ENCODE data around the gene DSCAML1. TPM values are rescaled to one million over a fixed set of nuclear protein-coding genes. Genes with fewer than 3 reads are reported as not detected.
A peak's percentile ranks its signal among the peaks of the same experiment; 100 is the strongest.

The DSCAML1 gene
- total RNA-seq, 1 experiment from 2014 or later: 0.90 TPM

DNA sequence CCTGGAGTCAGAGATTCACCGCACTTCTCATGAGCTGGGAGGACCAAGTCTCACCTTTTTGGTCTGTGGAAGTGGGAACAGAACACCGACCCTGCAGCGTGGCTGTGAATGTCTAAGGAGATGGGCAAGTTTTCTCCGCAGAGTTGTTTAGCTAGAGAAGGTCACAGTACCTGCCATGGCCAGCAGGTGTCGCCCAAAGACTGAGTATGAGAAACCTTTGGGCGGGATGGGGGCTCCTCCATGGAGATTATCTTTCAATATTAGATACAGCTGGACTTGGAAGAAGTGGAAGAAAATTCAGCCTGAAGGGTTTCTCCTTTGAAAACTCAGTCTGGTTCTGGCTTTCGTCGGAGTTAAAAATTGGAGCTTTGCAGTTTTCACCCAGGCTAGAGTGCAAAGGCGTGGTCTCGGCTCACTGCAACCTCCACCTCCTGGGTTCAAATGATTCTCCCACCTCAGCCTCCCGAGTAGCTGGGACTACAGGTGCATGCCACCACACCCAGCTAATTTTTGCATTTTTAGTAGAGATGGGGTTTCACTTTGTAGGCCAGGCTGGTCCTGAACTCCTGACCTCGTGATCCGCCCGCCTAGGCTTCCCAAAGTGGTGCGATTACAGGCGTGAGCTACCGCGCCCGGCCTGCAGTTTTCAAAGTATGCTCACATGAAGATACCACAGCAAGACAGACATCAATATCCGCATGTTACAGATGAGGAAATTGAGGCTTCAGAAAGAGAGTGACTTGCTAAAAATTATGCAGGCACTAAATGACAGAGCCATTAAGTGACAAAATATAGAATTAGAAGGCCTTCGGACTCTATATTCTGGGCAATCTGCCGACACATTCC lies 10.7 kb upstream of the DSCAML1 start:
- Mint-ChIP-seq H3K9me3 (no peaks in the 10 kb centered on the region), H3K4me3 (no peak overlapping the region), H3K27ac (no peak overlapping the region), H3K36me3 (no peaks in the 10 kb centered on the region), H3K27me3 (ENCODE audit: low read depth) (peaks cover 8% of the 10 kb centered on the region), H3K4me1 (no peaks in the 10 kb centered on the region)
- ATAC-seq: peak; percentile 69
- CTCF ChIA-PET: interaction anchor here (0.5 to 4.8 kb wide), 70 partner anchors 9 to 427 kb away, joined by 3 to 122 read pairs (median 4); partner anchors contain the start of genes DSCAML1, FXYD2 and IL10RA
- POLR2A ChIA-PET: interaction anchor here (1.0 kb wide), 1 partner anchor 10 kb away, joined by 3 read pairs; no protein-coding TSS in a partner anchor
- TF ChIP-seq, protein P1, sequence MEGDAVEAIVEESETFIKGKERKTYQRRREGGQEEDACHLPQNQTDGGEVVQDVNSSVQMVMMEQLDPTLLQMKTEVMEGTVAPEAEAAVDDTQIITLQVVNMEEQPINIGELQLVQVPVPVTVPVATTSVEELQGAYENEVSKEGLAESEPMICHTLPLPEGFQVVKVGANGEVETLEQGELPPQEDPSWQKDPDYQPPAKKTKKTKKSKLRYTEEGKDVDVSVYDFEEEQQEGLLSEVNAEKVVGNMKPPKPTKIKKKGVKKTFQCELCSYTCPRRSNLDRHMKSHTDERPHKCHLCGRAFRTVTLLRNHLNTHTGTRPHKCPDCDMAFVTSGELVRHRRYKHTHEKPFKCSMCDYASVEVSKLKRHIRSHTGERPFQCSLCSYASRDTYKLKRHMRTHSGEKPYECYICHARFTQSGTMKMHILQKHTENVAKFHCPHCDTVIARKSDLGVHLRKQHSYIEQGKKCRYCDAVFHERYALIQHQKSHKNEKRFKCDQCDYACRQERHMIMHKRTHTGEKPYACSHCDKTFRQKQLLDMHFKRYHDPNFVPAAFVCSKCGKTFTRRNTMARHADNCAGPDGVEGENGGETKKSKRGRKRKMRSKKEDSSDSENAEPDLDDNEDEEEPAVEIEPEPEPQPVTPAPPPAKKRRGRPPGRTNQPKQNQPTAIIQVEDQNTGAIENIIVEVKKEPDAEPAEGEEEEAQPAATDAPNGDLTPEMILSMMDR (IDR thresholded peaks at IDR 0.05): peak; percentile 85
- no peak for TF ChIP-seq ATF1 (CRISPR knock-in tag; IDR thresholded peaks at IDR 0.05)
- peak; percentile 85 for DNase-seq (ENCODE audit: low spot score)

DNA sequence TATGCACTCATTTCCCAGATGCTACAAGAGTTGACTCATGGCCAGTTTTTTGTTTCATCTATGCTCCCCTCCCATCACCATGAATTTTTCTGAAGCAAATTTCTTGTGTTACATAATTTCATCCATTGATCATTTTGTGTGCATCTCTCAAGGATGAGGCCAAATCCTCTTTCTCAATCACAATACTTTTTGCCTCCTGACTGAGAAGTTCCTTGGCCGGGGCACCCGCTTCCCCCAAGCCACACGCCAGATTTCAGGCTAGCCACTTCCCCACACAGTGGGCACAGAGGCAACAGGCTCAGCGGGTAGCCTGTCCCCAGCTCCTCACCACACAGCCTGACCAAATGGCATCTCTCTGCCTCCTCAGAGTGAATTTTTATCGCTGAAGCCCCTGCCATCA lies 9.8 kb upstream of the DSCAML1 start:
- TF ChIP-seq JUN (CRISPR knock-in tag; IDR thresholded peaks at IDR 0.05) (no peak), SMAD3 (CRISPR knock-in tag; IDR thresholded peaks at IDR 0.05; ENCODE audit: borderline replicate concordance) (no peak)
- TF ChIP-seq, protein P2, sequence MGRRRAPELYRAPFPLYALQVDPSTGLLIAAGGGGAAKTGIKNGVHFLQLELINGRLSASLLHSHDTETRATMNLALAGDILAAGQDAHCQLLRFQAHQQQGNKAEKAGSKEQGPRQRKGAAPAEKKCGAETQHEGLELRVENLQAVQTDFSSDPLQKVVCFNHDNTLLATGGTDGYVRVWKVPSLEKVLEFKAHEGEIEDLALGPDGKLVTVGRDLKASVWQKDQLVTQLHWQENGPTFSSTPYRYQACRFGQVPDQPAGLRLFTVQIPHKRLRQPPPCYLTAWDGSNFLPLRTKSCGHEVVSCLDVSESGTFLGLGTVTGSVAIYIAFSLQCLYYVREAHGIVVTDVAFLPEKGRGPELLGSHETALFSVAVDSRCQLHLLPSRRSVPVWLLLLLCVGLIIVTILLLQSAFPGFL (CRISPR knock-in tag; IDR thresholded peaks at IDR 0.05; ENCODE audit: borderline replicate concordance): no peak
- TF ChIP-seq, protein P3, sequence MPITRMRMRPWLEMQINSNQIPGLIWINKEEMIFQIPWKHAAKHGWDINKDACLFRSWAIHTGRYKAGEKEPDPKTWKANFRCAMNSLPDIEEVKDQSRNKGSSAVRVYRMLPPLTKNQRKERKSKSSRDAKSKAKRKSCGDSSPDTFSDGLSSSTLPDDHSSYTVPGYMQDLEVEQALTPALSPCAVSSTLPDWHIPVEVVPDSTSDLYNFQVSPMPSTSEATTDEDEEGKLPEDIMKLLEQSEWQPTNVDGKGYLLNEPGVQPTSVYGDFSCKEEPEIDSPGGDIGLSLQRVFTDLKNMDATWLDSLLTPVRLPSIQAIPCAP (CRISPR knock-in tag; IDR thresholded peaks at IDR 0.05): no peak
- TF ChIP-seq, protein P4, sequence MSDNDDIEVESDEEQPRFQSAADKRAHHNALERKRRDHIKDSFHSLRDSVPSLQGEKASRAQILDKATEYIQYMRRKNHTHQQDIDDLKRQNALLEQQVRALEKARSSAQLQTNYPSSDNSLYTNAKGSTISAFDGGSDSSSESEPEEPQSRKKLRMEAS (CRISPR knock-in tag; IDR thresholded peaks at IDR 0.05): no peak
- H3K27me3 Mint-ChIP-seq (ENCODE audit: low read depth): peaks cover 8% of the 10 kb centered on the region
- no peak overlapping the region for H3K4me3 Mint-ChIP-seq
- ChIA-PET CTCF (interaction anchor here (0.6 to 4.8 kb wide), 54 partner anchors 8 to 384 kb away, joined by 3 to 122 read pairs (median 5); partner anchors contain the start of genes DSCAML1 and IL10RA), POLR2A (interaction anchor here (1.0 kb wide), 1 partner anchor 9 kb away, joined by 3 read pairs; no protein-coding TSS in a partner anchor)
- DNase-seq (ENCODE audit: low spot score) (no peak), ATAC-seq (no peak)
- no peaks in the 10 kb centered on the region for H3K9me3 Mint-ChIP-seq
- no peaks in the 10 kb centered on the region for H3K36me3 Mint-ChIP-seq
- H3K4me1 Mint-ChIP-seq: no peaks in the 10 kb centered on the region
- H3K27ac Mint-ChIP-seq: no peak overlapping the region

DNA sequence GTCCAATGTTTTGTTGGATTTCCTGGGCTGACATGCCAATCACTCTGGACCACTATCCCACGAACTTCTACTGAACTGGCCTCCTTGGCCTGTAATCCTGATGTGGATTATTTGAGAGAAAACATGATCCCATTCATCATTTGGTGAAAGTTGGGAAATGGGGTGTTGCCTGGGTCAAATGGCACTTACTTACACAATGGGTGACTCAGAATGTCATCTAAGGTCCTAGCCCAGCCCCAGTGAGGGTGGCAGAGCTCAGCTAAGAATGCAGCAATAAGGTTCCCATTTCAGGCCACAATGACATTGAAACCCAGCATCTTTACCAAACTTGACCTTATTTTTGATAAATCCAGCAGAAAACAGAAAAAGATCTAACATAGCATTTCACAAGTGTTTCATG lies 8.0 kb upstream of the DSCAML1 start:
- Mint-ChIP-seq H3K27me3 (ENCODE audit: low read depth) (peaks cover 11% of the 10 kb centered on the region), H3K9me3 (no peaks in the 10 kb centered on the region), H3K4me3 (no peak overlapping the region), H3K27ac (no peak overlapping the region), H3K36me3 (no peaks in the 10 kb centered on the region), H3K4me1 (no peaks in the 10 kb centered on the region)
- DNase-seq (ENCODE audit: low spot score): no peak
- ChIA-PET CTCF (interaction anchor here (1.1 to 1.2 kb wide), 3 partner anchors 13 to 142 kb away, joined by 3 to 6 read pairs (median 4); no protein-coding TSS in a partner anchor), POLR2A (no interaction called here)
- ATAC-seq: no peak
- TF ChIP-seq ZNF121 (CRISPR knock-in tag; IDR thresholded peaks at IDR 0.05) (no peak), ZNF416 (CRISPR knock-in tag; IDR thresholded peaks at IDR 0.05) (no peak), CREB1 (CRISPR knock-in tag; IDR thresholded peaks at IDR 0.05) (no peak), GTF2I (CRISPR knock-in tag; conservative IDR thresholded peaks at IDR 0.05) (no peak), IRF2 (CRISPR knock-in tag; IDR thresholded peaks at IDR 0.05; ENCODE audit: borderline replicate concordance, low read depth) (no peak), SMAD3 (CRISPR knock-in tag; IDR thresholded peaks at IDR 0.05; ENCODE audit: borderline replicate concordance) (no peak)
- TF ChIP-seq, protein P4 (CRISPR knock-in tag; IDR thresholded peaks at IDR 0.05): no peak
- TF ChIP-seq, protein P5, sequence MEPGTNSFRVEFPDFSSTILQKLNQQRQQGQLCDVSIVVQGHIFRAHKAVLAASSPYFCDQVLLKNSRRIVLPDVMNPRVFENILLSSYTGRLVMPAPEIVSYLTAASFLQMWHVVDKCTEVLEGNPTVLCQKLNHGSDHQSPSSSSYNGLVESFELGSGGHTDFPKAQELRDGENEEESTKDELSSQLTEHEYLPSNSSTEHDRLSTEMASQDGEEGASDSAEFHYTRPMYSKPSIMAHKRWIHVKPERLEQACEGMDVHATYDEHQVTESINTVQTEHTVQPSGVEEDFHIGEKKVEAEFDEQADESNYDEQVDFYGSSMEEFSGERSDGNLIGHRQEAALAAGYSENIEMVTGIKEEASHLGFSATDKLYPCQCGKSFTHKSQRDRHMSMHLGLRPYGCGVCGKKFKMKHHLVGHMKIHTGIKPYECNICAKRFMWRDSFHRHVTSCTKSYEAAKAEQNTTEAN (CRISPR knock-in tag; IDR thresholded peaks at IDR 0.05): no peak
- TF ChIP-seq, protein P6, sequence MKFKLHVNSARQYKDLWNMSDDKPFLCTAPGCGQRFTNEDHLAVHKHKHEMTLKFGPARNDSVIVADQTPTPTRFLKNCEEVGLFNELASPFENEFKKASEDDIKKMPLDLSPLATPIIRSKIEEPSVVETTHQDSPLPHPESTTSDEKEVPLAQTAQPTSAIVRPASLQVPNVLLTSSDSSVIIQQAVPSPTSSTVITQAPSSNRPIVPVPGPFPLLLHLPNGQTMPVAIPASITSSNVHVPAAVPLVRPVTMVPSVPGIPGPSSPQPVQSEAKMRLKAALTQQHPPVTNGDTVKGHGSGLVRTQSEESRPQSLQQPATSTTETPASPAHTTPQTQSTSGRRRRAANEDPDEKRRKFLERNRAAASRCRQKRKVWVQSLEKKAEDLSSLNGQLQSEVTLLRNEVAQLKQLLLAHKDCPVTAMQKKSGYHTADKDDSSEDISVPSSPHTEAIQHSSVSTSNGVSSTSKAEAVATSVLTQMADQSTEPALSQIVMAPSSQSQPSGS (CRISPR knock-in tag; IDR thresholded peaks at IDR 0.05; ENCODE audit: borderline replicate concordance, low read depth): no peak
- TF ChIP-seq, protein P7, sequence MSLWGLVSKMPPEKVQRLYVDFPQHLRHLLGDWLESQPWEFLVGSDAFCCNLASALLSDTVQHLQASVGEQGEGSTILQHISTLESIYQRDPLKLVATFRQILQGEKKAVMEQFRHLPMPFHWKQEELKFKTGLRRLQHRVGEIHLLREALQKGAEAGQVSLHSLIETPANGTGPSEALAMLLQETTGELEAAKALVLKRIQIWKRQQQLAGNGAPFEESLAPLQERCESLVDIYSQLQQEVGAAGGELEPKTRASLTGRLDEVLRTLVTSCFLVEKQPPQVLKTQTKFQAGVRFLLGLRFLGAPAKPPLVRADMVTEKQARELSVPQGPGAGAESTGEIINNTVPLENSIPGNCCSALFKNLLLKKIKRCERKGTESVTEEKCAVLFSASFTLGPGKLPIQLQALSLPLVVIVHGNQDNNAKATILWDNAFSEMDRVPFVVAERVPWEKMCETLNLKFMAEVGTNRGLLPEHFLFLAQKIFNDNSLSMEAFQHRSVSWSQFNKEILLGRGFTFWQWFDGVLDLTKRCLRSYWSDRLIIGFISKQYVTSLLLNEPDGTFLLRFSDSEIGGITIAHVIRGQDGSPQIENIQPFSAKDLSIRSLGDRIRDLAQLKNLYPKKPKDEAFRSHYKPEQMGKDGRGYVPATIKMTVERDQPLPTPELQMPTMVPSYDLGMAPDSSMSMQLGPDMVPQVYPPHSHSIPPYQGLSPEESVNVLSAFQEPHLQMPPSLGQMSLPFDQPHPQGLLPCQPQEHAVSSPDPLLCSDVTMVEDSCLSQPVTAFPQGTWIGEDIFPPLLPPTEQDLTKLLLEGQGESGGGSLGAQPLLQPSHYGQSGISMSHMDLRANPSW (CRISPR knock-in tag; conservative IDR thresholded peaks at IDR 0.05; ENCODE audit: low read depth): no peak
- TF ChIP-seq, protein P8, sequence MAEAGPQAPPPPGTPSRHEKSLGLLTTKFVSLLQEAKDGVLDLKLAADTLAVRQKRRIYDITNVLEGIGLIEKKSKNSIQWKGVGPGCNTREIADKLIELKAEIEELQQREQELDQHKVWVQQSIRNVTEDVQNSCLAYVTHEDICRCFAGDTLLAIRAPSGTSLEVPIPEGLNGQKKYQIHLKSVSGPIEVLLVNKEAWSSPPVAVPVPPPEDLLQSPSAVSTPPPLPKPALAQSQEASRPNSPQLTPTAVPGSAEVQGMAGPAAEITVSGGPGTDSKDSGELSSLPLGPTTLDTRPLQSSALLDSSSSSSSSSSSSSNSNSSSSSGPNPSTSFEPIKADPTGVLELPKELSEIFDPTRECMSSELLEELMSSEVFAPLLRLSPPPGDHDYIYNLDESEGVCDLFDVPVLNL (CRISPR knock-in tag; IDR thresholded peaks at IDR 0.05; ENCODE audit: borderline replicate concordance, low read depth): no peak
